Ishikawa (cell line): ENCODE measurements around the gene MRGPRX1.

ENCODE experiments used
- CREB1 ChIP-seq: IDR thresholded peaks from 2 replicates; pipeline ENCODE4 v1.6.1; 2012; ENCODE audit warnings: low read depth
- MAX ChIP-seq: IDR thresholded peaks from 2 replicates; pipeline ENCODE4 v1.6.1; 2012
- RAD21 ChIP-seq: IDR thresholded peaks from 2 replicates; pipeline ENCODE4 v1.6.1; 2012; ENCODE audit warnings: low read depth
- REST ChIP-seq: IDR thresholded peaks from 2 replicates; pipeline ENCODE4 v1.6.1; 2012; ENCODE audit warnings: low read depth, mild to moderate bottlenecking
- YY1 ChIP-seq: IDR thresholded peaks from 2 replicates; pipeline ENCODE4 v1.6.1; 2012; ENCODE audit warnings: low read depth

- no peak for TF ChIP-seq YY1
- no peak for TF ChIP-seq RAD21
- no peak for TF ChIP-seq CREB1
- no peak for TF ChIP-seq MAX
- no peak for TF ChIP-seq REST
These were observed 26.3 kb downstream of the MRGPRX1 start for GRCh38 chr11:18912883-18913282.
